ENCODE results near the gene COX5A. TPM values are rescaled to one million over a fixed set of nuclear protein-coding genes. Genes with fewer than 3 reads are reported as not detected.
A peak's percentile ranks its signal among the peaks of the same experiment; 100 is the strongest.

The COX5A gene
- total and polyA plus RNA-seq, 12 donors: 60.9 to 330 (median 153) TPM

DNA sequence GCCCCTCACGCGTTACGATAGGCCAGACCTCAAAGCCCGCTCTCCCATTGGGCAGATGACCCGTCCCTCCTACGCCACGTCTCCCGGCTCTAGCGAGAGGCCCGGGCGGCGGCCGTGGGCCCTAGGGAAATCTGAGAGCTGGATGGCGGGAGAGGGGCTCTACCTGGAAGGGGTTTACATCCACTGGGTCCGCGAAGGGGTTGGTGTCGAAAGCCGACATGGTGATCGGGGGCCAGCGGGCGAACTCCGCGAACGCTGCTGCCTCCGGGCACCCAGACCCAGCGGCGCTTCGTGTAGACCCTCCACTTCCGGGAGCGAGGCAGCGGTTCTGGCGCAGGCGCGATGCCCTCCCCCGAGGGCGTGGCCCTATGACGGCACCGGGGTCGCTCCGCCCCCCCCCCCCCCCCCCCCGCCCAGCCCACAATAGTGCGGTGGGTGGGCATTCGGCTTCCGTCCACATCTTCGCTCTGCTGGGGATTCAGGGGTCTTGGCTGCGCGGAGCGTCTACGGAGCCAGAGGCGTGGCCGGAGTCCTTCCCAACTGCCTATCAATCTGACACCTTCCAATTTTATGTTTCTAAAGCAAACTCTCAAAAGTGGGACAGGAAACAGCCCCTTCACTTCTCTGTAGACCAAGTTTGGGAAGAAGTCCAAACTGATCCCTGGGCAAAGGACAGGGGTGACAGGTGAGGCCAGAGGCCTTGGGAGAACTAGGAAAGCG, 64.7 kb downstream of the COX5A start, which contains the start of gene SCAMP2:
TSS of gene SCAMP2 (minus strand) at position 330 of the 720 bp plus-strand sequence. CDS start at position 220, 110 bp downstream.
- Histone ChIP-seq H3K4me3 (peak within 1 kb of the TSS; percentile 28 to 92 (median 80)), H3K27ac (peak within 1 kb of the TSS; percentile 76 to 98 (median 88)), H3K9me3 (replicated peaks in 1 of 3) (no peaks in the 10 kb centered on the region), H3K36me3 (replicated peaks in 1 of 2) (peaks cover 0 to 5% of the 10 kb centered on the region in 2 donors), H3K27me3 (no peaks in the 10 kb centered on the region), H3K4me1 (replicated peaks in 1 of 2) (peaks cover 38 to 47% of the 10 kb centered on the region in 2 donors)
- intact Hi-C loops (cut with DNase I): no loop called here
- DNase-seq: peak; percentile 93 to 97 (median 96)
- WGBS, 4 donors: 0 to 1% (median 1%) methylated on average over 10 to 49 of the region's 52 CpGs
- TF ChIP-seq POLR2A (IDR thresholded peaks at IDR 0.05): peak; percentile 65 to 76
- TF ChIP-seq, protein P1, sequence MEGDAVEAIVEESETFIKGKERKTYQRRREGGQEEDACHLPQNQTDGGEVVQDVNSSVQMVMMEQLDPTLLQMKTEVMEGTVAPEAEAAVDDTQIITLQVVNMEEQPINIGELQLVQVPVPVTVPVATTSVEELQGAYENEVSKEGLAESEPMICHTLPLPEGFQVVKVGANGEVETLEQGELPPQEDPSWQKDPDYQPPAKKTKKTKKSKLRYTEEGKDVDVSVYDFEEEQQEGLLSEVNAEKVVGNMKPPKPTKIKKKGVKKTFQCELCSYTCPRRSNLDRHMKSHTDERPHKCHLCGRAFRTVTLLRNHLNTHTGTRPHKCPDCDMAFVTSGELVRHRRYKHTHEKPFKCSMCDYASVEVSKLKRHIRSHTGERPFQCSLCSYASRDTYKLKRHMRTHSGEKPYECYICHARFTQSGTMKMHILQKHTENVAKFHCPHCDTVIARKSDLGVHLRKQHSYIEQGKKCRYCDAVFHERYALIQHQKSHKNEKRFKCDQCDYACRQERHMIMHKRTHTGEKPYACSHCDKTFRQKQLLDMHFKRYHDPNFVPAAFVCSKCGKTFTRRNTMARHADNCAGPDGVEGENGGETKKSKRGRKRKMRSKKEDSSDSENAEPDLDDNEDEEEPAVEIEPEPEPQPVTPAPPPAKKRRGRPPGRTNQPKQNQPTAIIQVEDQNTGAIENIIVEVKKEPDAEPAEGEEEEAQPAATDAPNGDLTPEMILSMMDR (IDR thresholded peaks at IDR 0.05): no peak

DNA sequence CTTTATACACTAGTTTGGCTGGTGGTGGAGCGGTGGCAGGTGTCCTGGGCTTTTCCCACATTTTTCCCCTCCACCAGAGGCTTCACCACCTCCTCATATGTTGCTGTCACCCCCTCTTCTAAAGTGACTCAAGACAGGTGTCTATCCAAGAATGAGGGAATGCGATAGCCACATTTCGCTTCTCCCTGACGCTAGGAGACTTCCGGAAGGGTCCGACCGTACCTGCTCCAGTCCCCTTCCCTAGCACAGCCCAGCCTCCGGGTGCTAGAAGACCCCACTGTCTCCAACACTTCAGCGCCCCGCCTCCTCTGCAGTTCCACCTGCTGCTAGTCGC, 65.2 kb downstream of the COX5A start:
- Histone ChIP-seq H3K27ac (peak overlapping the region; percentile 76 to 98 (median 88)), H3K36me3 (replicated peaks in 1 of 2) (peaks cover 0 to 5% of the 10 kb centered on the region in 2 donors), H3K9me3 (replicated peaks in 1 of 3) (no peaks in the 10 kb centered on the region), H3K4me1 (replicated peaks in 1 of 2) (peaks cover 39 to 52% of the 10 kb centered on the region in 2 donors), H3K4me3 (peak overlapping the region; percentile 28 to 92 (median 80)), H3K27me3 (no peaks in the 10 kb centered on the region)
- TF ChIP-seq, protein P1 (IDR thresholded peaks at IDR 0.05): peak in 1 of 6 experiments; percentile 3
- no peak for TF ChIP-seq POLR2A (IDR thresholded peaks at IDR 0.05)
- intact Hi-C loops (cut with DNase I): no loop called here
- DNase-seq: no peak
- 0 to 1% (median 0%) methylated on average over 9 to 11 of the region's 11 CpGs for WGBS, 4 donors

DNA sequence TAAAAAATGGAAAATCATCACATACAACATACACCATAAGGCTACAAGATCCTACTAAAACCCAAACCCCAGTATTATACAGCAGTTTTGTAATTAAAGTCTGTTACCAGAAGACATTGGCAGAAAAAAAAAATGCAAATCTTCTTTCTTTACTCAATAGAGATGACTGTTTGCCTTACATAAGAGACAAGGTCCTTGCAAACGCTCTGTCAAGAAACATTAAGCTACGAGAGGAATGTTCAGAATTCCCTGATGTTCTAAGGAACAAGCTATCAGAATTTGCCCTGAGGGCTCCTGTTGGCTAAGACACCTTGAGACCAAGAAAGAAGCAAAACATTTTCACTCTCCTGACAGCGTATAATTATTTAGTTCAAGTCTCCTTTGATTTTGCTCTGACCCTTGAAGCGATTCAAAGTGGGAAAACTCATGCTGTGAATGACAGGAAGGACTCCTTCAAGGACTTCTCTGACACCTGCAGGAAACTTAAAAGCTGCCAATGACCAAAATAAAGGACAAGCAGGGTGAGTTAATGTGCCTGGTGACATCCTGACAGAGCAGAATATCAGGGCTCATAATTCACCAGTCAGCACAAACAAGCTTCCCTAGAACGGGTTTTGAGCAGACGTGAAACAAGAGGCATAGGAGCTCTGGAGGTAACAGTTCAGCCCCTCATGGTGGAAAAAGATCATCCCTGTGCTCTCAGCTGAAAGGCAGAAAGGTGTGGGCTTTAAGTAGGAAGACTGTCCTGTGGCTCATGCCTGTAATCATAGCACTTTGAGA, 67.2 kb downstream of the COX5A start:
- Histone ChIP-seq H3K9me3 (replicated peaks in 1 of 3) (no peaks in the 10 kb centered on the region), H3K4me3 (peak overlapping the region in 1 of 4 donors; percentile 22), H3K27ac (peak overlapping the region; percentile 19 to 98 (median 73)), H3K36me3 (replicated peaks in 1 of 2) (peaks cover 0 to 5% of the 10 kb centered on the region in 2 donors), H3K4me1 (replicated peaks in 1 of 2) (peaks cover 46 to 68% of the 10 kb centered on the region in 2 donors), H3K27me3 (no peaks in the 10 kb centered on the region)
- WGBS, 4 donors: 8 to 15% (median 10%) methylated on average over 6 of the region's 6 CpGs
- TF ChIP-seq, protein P1 (IDR thresholded peaks at IDR 0.05): no peak
- TF ChIP-seq POLR2A (IDR thresholded peaks at IDR 0.05): no peak
- no peak for DNase-seq
- intact Hi-C loops (cut with DNase I): no loop called here

Small RNAs within 50 kb of the gene (small RNA-seq; reads per million reads assigned to genes)
- 0 reads per million in 2 donors for gene RF00019

Other genes with a start within 250 kb of the COX5A start
- 10 to 100 TPM in 5 of 9 donors, 1 to 10 TPM in 4; 3.9 to 25.3 (median 11.3) TPM for gene EDC3, start 242.0 kb downstream of the COX5A start, total RNA-seq
- gene EDC3, start 242.0 kb downstream of the COX5A start, polyA plus RNA-seq: 10 to 100 TPM; 13.6 to 18.9 (median 18.6) TPM
- gene CYP1A1, start 212.5 kb downstream of the COX5A start, total RNA-seq: under 1 TPM in 2 of 9 donors, not detected in 7; 0.11 to 0.96 TPM
- gene CYP1A1, start 212.5 kb downstream of the COX5A start, polyA plus RNA-seq: 1 to 10 TPM in 1 of 3 donors, not detected in 2; 2.2 TPM
- not detected for gene CYP1A2, start 189.2 kb downstream of the COX5A start, total RNA-seq
- gene CYP1A2, start 189.2 kb downstream of the COX5A start, polyA plus RNA-seq: not detected
- 10 to 100 TPM; 10.9 to 59.4 (median 28.9) TPM for gene CSK, start 156.0 kb downstream of the COX5A start, total RNA-seq
- 10 to 100 TPM; 20.5 to 46.4 (median 25.8) TPM for gene CSK, start 156.0 kb downstream of the COX5A start, polyA plus RNA-seq
- 10 to 100 TPM in 1 of 9 donors, 1 to 10 TPM in 6, under 1 TPM in 1, not detected in 1; 0.28 to 11.2 (median 3.9) TPM for gene LMAN1L, start 125.2 kb downstream of the COX5A start, total RNA-seq
- 10 to 100 TPM in 1 of 3 donors, 1 to 10 TPM in 1, under 1 TPM in 1; 0.88 to 12.5 (median 7.3) TPM for gene LMAN1L, start 125.2 kb downstream of the COX5A start, polyA plus RNA-seq
- 1 to 10 TPM in 2 of 9 donors, under 1 TPM in 5, not detected in 2; 0.11 to 3.6 (median 0.69) TPM for gene CPLX3, start 111.4 kb downstream of the COX5A start, total RNA-seq
- 10 to 100 TPM in 2 of 3 donors, 1 to 10 TPM in 1; 1.1 to 24.1 (median 24.0) TPM for gene CPLX3, start 111.4 kb downstream of the COX5A start, polyA plus RNA-seq
- 10 to 100 TPM; 30.1 to 83.6 (median 48.9) TPM for gene ULK3, start 94.9 kb downstream of the COX5A start, total RNA-seq
- gene ULK3, start 94.9 kb downstream of the COX5A start, polyA plus RNA-seq: 100 to 1,000 TPM in 2 of 3 donors, 10 to 100 TPM in 1; 21.7 to 126 (median 124) TPM
- gene SCAMP2, start 64.7 kb downstream of the COX5A start, total RNA-seq: 100 to 1,000 TPM in 5 of 9 donors, 10 to 100 TPM in 4; 29.5 to 185 (median 100) TPM
- gene SCAMP2, start 64.7 kb downstream of the COX5A start, polyA plus RNA-seq: 100 to 1,000 TPM in 1 of 3 donors, 10 to 100 TPM in 2; 45.0 to 109 (median 61.9) TPM
- 100 to 1,000 TPM in 6 of 9 donors, 10 to 100 TPM in 3; 68.7 to 218 (median 105) TPM for gene MPI, start 48.0 kb downstream of the COX5A start, total RNA-seq
- 100 to 1,000 TPM in 1 of 3 donors, 10 to 100 TPM in 2; 26.2 to 123 (median 37.9) TPM for gene MPI, start 48.0 kb downstream of the COX5A start, polyA plus RNA-seq
- gene FAM219B, start 31.2 kb downstream of the COX5A start, total RNA-seq: 100 to 1,000 TPM in 2 of 9 donors, 10 to 100 TPM in 7; 44.0 to 112 (median 82.3) TPM
- gene FAM219B, start 31.2 kb downstream of the COX5A start, polyA plus RNA-seq: 10 to 100 TPM; 45.0 to 54.5 (median 51.4) TPM
- gene RPP25, start 18.7 kb upstream of the COX5A start, total RNA-seq: 10 to 100 TPM; 17.4 to 46.2 (median 26.4) TPM
- 10 to 100 TPM; 12.1 to 18.4 (median 15.5) TPM for gene RPP25, start 18.7 kb upstream of the COX5A start, polyA plus RNA-seq
- 10 to 100 TPM; 12.8 to 47.2 (median 28.7) TPM for gene SCAMP5, start 57.5 kb upstream of the COX5A start, total RNA-seq
- gene SCAMP5, start 57.5 kb upstream of the COX5A start, polyA plus RNA-seq: 10 to 100 TPM; 10.2 to 22.0 (median 19.7) TPM
- gene PPCDC, start 85.5 kb upstream of the COX5A start, total RNA-seq: 10 to 100 TPM; 19.0 to 36.4 (median 24.6) TPM
- 10 to 100 TPM; 17.4 to 35.2 (median 31.8) TPM for gene PPCDC, start 85.5 kb upstream of the COX5A start, polyA plus RNA-seq